Choroid plexus epithelial cell (primary cell): ENCODE data around the gene MMP17.

ENCODE experiments used
- DNase-seq: peaks from one replicate; pipeline ENCODE4 v3.0.0-alpha.2; 2010; ENCODE audit warnings: low read depth
- H3K4me3 ChIP-seq: 2 replicates; pipeline ENCODE4 v1.5.1; 2011; ENCODE audit warnings: low read depth, mild to moderate bottlenecking, control low read depth, low read length, moderate library complexity
- CTCF ChIP-seq: conservative IDR thresholded peaks from 2 replicates; pipeline ENCODE4 v1.5.1; 2011; ENCODE audit warnings: low read depth, mild to moderate bottlenecking, control low read depth, inconsistent platforms, low read length, moderate library complexity

MMP17 gene

DNA sequence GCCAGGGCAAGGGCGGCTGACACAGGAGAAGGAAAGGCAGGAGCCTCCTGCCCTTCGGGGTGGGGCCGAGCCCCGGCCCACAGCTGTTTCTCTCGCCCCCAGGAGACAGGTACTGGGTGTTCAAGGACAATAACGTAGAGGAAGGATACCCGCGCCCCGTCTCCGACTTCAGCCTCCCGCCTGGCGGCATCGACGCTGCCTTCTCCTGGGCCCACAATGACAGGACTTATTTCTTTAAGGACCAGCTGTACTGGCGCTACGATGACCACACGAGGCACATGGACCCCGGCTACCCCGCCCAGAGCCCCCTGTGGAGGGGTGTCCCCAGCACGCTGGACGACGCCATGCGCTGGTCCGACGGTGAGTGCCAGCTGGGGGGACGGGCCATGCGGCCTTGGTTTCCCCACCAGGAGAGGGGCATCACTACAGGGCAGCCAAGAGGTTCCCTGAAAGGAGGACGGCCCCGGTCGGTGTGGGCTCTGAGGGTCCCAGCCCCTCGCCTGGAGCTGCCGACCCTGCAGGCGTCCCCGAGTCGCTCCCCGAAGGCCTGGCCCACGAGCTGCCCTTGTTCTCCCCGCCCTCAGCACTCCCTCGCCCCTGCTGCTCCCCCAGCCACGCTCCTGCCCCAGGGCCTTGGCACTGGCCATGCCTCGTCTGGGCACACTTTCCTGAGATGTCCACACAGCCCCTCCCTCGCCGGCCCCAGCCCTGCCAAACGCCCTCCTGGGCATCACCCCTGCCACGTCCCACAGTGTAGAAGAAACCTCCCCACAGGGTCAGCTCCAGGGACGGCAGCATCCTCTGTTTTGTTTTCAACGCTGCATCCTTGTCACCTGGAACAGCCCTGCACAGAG, 21.7 kb downstream of the MMP17 start:
- no peak overlapping the region for H3K4me3 ChIP-seq
- TF ChIP-seq CTCF, result no peak
- no peak for DNase-seq

DNA sequence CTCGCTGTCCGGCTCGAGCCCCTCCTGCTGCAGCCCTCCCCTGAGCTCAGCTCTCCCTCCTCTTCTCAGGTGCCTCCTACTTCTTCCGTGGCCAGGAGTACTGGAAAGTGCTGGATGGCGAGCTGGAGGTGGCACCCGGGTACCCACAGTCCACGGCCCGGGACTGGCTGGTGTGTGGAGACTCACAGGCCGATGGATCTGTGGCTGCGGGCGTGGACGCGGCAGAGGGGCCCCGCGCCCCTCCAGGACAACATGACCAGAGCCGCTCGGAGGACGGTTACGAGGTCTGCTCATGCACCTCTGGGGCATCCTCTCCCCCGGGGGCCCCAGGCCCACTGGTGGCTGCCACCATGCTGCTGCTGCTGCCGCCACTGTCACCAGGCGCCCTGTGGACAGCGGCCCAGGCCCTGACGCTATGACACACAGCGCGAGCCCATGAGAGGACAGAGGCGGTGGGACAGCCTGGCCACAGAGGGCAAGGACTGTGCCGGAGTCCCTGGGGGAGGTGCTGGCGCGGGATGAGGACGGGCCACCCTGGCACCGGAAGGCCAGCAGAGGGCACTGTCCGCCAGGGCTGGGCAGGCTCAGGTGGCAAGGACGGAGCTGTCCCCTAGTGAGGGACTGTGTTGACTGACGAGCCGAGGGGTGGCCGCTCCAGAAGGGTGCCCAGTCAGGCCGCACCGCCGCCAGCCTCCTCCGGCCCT, 22.8 kb downstream of the MMP17 start:
- H3K4me3 ChIP-seq, result no peak overlapping the region
- peak; percentile 46 for DNase-seq
- peak; percentile 77 for TF ChIP-seq CTCF

- H3K4me3 ChIP-seq, result no peak overlapping the region
- DNase-seq, result no peak
- TF ChIP-seq CTCF, result no peak
Measured at GRCh38 chr12:131851741-131852550, 23.8 kb downstream of the MMP17 start.

DNA sequence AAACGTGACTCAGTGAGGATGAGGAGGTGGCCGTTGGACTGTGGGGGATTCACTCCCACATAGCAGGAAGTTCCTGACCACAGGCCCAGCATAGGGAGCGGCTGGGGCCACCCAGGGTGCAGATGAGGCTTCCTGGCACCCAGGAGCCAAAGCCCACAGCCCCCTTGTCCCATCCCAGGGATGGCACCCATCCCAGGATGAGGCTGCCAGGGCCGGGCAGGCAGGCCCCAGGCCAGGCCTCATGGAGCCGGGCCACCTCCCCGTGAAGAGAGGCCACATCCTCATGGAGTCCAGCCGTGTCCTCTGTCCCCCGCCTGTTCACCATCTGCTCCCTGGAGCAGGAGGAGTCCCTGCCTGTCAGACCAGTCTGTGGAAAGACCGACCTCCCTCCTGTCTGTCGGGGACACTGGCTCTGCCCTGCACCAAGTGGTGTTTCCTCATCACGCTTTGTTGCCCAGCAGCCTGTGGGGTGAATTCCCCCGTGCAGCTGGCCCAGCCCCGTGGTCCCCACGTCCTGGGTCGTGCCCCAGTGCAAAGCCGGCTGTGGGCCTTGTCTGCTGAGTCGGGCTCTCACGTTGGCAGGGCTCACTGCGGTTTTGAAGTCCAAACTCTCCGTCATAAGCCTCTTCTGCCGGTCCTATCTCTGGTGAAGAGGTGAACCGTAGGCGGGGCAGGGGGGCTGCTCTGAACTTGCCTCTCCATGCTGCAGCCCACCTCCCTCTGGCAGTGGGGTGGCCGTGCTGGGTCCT, 24.5 kb downstream of the MMP17 start:
- no peak for DNase-seq
- H3K4me3 ChIP-seq, result no peak overlapping the region
- TF ChIP-seq CTCF, result no peak

GRCh38 chr12:131853832-131854797, 25.9 kb downstream of the MMP17 start:
- DNase-seq, result no peak
- no peak overlapping the region for H3K4me3 ChIP-seq
- TF ChIP-seq CTCF, result no peak
